ENCODE data around the gene B4GALT5.
"Not testable (repeated sequence)": the region's sequence is repeated elsewhere in the genome, so short reads cannot be mapped to it uniquely, and the experiment has no call there.

B4GALT5 gene

DNA sequence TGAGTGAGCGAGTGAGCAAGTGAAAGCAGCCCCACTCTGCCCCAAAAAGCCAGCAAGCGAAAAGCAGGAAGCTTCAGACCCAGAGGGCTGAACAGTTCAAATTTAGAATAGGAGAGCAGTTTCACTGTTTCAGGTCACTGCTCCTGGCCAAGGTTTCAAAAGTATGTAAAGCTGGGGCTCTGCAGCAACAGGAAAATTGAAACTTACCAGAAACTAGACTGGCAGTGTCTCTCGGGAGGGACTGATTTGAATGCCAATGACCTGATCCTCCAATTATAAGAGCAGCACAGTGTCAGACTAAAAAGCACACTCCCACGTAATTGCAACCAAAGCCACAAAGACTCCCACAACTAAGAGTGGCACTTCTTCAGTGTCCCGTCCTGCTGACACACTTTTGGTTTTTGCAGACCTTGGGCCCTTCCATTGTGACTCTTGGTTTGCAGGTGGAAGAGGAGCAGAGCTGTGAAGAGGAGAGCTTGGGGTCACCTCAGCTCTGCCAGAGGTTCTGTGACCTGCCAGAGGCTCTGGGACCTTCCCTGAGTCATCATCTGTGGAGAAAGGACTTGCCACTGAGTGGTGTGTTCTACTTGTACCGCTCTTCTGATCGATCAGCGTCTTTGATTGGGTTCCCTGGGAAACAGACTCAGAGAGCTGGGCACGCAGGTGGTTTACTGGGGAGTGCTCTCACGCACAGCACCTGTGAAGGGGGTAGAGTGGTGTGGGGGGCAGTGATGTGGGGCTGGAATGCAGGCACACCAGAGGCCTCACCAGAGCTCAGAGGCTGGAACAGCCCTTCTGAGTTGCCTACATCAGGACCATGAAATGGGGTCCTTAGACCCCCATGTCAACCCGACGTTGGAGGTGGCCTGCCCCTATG, 93.1 kb downstream of the B4GALT5 start:
- DNase-seq = no peak

DNA sequence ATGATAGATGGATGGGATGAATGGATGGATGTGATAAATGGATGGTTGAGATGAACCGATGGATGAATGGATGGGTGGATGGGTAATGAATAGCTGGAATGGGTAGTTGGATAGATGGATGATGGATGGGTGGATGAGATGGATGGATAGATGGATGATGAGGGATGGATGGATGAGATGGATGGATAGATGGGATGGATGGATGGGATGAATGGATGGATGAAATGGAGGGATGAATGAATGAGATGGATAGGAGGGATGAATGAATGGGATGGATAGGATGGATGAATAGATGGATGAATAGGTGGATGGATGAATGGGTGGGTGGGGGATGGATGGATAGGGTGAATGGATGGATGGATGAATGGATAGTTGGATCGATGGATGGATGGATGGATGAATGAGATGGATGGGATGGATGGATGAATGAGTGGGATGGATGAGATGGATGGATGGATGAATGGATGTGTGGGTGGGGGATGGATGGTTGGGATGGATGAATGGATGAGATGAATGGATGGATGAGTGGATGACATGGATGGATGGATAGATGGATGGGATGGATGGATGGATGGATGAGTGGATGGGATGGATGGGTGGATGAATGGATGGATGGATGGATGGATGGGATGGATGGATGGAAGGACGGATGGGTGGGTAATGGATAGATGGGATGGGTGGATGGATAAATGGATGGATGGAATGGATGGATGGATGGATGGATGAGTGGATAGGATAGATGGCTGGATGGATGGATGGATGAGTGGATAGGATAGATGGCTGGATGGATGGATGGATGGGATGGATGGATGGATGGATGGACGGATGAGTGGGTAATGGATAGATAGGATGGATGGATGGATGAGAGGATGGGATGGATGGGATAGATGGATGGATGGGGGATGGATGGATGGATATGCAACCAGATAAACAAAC, 94.3 kb downstream of the B4GALT5 start:
- DNase-seq = no peak

DNA sequence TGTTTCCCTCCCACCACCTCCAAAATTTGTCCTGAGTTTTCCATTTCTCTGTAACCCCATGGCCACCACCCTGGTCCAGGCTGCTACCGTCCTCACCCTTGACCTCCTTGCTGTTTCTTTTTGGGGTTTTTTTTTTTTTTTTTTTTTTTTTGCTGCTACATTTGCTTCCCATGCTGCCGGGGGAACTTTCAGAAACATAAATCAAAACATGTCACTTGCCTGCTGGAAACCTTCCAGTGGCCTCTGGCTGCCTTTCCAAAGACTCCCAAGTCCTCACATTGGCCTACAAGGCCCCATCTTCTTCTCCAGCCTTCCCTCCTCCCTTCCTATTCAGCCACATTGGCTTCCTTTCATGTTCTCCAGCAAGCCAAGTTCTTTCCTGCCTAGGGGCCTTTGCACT, 95.4 kb downstream of the B4GALT5 start:
- DNase-seq = no peak

DNA sequence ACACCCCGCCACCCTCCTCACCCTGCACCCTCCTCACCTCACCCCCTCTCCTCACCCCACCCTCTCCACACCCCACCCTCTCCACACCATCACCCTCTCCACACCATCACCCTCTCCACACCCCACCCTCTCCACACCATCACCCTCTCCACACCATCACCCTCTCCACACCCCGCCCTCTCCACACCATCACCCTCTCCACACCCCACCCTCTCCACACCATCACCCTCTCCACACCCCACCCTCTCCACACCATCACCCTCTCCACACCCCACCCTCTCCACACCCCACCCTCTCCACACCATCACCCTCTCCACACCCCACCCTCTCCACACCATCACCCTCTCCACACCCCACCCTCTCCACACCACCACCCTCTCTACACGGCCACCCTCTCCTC, 96.3 kb downstream of the B4GALT5 start:
- DNase-seq = not testable (repeated sequence)

DNA sequence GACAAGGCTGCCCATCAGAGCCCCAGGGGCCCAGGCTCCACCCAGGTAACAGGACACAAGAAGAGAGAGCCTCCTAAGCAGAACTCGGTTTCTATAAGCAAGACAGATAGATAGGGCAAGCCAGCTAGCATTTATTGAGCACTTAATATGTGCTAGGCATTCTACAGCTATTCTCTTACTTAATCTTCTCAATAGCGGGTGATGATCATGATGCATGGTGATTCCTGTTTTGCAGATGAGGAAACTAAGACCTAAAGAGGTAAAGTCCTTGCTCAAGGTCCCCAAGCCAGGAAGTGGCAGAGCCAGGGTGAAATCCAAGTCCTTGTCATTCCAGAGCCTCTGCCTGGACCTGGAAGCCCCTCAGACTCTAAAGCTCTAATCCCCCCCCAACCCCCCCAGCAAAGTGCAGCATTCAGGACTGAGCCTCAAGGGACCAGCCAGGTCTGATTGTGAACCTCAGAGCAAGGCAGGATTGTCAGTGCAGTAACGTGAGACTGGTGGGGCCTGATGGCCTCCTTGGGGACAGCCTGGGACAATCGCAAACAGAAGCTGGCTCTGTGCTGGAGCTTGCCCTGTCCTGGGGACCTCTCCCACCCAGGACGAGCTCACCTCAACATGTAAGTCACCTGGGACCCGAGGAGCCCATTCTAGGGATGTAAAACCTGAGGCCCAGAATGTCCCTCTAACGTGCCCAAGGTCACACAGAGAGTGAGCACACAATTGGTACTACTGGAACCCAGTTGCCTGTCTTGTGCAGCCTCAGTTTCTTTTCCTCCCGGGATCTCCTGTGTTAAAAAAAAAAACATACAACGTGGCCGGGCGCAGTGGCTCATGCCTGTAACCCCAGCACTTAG, 97.3 kb downstream of the B4GALT5 start:
- DNase-seq = no peak

DNA sequence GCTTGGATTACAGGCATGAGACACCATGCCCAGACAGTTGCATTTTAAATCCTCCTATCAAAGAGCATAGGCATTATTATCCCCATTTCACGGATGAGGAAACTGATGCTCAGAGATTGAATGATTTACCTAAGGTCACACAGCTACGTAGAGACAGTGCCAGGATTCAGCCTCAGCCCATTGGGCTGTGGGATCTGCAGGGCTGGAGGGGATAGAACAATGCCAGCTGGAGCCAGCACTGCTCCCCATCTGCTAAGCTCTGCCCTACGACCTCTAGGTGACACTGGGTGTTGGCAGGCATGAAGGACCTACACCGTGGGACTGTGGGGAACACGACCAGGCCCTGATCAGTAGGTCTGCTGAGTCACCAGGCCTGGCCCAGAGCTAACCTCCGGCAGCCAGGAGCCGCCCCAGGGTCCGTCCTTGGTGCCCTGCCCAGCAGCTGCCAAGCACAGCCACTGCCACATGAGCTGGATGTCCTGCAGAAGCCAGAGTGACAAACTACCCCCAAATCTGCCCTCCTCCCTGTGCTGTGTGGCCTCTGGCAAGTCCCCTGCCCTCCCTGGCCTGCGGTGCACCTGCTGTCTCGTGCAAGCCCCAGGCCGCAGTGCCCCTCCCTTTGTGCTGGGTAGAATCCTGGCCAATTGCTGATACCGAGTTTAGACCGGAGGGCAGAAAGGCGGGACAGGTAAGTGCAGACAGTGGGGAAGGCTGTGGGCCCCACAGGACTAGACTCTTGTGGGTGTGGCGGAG, 98.1 kb downstream of the B4GALT5 start:
- DNase-seq = no peak

DNA sequence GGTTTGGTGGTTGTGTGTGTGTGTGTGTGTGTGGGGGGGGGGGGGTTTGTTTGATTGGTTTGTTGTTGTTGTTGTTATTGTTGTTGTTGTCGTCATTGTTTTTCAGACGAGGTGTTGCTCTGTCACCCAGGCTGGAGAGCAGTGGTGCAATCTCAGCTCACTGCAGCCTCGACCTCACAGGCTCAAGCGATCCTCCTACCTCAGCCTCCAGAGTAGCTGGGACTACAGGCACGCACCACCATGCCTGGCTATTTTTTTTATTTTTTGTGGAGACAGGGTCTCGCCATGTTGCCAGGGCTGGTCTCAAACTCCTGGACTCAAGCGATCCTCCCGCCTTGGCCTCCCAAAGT, 98.7 kb downstream of the B4GALT5 start:
- DNase-seq = not testable (repeated sequence)

DNA sequence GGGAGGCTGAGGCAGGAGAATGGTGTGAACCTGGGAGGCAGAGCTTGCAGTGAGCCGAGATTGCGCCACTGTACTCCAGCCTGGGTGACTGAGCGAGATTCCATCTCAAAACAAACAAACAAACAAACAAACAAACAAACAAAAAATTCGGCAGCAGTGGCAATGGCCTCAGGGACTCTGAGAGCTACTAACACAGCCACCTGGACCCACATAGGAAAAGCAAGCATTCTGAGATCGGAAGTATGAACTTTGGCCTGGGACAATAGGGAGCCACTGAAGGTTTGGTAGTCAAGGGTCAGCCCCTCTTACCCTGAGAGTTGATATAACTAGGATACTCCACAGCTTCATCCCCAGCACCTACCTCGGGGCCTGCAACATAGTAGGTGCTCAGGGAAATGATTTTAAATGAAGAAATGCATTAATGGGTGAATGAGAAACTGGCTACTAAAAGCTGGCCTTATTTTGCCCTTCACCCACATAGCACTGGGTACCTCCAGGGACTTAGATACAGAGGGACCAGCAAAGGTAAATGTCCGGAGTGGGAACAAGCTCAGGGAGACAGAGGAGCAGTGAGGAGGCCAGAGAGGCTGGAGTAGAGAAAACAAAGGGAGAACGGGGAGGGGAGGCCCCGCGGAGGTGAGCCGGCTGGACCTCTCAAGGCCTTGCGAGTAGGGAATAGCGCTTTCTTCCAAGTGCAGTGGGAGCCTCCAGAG, 99.2 kb downstream of the B4GALT5 start:
- no peak for DNase-seq

DNA sequence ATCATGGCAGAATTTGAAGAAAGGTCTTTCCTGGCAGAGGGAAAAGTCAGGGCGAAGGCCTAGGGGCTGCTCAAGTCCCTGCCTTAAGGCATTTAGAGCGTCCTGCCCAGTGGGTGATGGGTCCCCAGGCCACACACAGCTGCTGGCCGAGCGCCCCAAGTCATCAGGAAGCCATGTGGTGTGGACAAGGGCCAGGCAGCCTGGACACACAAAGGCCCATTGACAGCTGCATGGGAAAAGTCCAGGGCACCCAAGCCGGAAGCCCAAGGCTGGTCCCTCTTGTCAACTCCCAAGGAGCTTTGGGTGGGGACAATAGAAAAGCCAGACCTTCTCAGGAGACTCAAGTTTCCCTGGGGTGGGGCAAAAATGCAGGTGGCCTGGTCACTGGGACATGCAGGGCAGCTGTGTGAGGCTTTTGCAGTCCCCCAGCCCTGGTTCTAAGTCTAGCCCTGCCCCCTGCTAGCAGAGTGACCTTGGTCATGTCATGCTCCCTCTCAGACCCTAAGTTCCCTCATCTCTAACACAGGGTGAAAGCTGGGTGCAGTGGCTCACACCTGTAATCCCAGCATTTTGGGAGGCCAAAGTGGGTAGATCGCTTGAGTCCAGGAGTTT, 101.4 kb downstream of the B4GALT5 start:
- DNase-seq = no peak

DNA sequence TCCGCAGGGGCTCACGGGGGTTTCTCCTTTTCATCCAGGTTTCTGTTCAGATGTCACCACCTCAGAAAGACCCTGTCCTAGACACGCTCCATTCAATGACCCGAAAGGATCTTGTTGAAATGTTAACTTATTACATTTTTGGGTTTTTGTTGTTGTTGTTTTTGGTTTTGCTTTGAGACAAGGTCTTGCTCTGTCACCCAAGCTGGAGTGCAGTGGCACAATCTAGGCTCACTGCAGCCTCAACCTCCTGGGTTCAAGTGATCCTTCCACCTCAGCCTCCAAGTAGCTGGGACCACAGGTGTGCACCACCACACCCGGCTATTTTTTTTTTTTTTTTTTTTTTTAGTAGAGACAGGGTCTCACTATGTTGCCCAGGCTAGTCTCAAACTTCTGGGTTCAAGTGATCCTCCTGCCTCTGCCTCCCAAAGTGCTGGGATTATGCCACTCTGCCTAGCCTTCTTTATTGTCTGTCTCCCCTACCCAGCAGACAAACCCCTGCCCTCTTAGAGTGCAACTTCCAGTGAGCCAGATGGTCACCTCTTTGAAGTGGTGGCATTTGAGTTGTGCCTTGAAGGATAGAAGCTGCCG, 102.0 kb downstream of the B4GALT5 start:
- DNase-seq = not testable (repeated sequence)

DNA sequence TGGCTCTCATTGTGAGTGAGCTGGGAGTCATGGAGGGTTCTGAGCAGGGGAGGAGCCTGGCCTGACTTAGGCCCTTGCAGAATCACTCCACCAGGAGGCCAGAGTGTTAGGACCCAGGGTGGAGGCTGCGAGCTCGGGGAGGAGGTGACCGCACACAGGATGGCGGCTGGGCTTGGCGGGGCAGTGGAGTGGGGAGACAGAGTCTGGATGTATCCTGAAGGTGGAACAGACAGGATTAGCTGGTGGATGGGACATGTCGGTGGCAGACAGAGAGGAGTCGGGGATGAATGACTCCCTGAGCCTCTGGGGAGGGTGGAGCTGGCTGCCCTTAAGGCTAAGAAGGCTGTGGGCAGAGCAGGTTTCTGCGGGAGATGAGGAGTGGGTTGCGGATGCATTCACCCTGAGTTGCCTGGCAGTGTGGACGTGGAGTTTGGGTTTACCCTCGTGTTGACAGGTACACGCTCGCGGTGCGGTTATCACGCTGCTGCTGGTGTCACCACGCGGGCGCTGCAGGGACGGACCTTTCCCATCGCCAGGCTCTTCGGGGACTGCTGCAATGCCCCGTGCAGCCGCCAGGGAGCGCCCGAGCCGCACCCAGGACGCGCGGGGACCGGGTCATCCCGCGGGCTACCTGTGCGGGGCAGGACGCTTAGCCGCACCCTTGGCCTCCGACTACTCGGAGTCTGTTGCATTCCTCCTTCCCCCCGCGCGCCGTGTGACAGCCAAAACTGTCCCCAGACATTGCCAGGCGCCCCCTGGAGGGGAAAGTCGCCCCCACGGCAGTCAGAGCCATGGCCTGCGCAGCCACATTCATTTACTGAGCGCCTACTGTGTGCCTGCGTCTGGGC, 102.8 kb downstream of the B4GALT5 start:
- no peak for DNase-seq

DNA sequence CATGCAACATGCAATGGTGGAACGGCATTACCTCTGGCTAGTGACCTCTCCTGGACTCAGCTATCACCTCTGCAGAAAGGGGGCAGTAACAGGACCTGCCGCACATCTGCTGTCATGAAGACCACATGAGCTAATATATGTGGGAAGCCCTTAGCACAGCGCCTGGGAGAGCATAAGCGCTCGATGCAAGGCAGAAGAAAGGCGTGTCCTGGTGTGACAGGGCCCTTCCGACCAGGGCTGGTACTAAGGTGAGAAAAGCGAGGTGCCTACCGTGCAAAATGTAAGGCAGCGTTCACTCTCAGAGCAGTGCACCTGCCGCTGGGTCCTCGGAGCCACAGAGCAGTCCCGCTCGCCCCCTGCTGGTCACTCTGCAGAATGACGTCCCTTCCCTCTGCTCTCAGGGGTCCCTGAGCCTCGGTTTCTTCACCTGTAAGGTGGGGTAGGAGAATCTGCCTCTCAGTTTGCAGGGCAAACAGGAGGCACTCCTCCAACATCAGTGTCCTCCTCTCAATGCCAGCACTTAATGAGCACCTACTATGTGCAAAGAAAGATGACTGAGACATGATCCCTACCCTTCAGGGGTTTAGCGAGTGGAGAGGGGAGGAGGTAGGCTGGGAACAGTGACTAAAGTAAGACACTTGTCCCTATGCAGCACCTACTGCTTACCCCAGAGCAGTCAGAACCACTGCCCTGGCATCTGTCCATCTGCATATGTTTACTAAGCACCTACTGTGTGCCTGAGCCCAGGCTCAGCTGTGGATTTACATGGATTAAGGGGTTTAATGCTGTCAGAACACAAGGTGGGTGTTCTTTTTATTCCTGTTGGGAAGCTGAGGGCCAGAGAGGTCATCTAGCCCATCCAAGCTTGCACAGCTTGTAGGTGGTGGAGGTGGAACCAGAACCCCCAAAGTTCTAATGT, 104.7 kb downstream of the B4GALT5 start:
- no peak for DNase-seq

DNA sequence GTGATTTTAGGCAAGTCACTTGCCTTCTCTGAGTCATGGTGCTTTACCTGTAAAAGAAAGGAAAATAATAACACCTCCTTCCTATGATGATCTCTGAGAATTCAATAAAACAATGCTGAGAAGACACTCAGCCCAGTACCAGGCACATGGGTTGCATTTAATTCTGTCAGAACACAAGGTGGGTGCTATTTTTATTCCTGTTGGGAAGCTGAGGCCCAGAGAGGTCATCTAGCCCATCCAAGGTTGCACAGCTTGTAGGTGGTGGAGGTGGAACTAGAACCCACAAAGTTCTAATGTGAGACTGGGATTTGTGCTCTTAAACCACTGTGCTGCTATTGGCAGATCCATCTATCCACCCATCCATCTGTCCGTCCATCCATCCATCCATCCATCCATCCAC, 106.1 kb downstream of the B4GALT5 start:
- DNase-seq = no peak

DNA sequence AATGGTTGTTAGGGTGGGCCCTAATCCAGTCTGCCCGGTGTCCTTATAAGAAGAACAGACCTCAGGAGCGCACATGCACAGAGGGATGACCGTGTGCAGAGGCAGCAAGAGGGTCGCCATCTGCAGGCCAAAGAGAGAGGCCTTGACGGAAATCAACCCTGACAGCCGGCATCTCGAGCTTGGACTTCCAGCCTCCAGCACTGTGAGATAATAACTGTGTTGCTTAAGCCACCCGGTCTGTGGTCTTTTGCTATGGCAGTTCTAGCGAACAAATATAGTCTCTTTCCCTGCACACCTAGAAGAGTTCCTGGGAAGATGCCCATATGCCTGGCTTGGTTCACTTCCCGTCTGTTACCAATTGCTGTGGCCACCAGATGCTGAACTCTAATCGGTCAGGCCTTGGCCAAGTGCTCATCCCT, 110.5 kb downstream of the B4GALT5 start:
- DNase-seq = no peak

DNA sequence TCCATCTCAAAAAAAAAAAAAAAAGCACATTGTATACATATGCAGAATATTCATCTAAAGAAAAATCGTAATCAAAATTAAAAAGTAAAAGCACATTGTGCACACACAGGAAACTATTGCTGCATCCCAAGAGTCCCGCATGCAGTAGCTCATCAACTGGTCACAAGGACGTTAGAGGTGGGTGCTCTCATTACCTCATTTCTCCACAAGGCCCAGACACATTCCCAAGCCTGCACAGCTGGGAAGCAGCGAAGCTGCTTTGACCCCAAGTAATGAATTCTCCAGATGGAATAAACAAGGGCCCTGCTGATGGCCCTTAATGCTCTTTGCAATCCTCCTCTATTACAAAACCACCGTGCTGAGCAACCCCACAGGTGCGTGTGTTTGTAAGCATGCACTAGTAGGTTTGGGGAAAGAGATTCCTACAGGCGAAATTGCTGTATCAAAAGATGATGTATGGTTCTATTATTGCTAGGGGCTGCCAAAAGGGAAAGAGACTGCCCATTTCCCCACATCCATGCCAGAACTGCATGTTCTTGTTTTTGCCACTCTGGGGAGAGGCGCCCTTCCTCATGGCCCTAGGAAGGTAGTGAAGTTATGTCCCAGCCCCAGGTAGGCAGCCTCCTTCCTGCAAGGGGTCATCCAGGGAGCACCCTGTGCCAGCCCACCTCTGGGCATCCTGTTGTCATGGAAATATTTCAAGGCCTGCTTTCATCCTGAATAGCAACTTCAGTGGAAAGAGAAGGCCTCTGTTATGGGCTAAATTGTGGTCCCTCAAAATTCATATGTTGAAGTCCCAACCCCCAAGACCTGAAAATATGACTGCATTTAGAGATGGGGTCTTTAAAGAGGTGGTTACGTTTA, 111.1 kb downstream of the B4GALT5 start:
- no peak for DNase-seq

DNA sequence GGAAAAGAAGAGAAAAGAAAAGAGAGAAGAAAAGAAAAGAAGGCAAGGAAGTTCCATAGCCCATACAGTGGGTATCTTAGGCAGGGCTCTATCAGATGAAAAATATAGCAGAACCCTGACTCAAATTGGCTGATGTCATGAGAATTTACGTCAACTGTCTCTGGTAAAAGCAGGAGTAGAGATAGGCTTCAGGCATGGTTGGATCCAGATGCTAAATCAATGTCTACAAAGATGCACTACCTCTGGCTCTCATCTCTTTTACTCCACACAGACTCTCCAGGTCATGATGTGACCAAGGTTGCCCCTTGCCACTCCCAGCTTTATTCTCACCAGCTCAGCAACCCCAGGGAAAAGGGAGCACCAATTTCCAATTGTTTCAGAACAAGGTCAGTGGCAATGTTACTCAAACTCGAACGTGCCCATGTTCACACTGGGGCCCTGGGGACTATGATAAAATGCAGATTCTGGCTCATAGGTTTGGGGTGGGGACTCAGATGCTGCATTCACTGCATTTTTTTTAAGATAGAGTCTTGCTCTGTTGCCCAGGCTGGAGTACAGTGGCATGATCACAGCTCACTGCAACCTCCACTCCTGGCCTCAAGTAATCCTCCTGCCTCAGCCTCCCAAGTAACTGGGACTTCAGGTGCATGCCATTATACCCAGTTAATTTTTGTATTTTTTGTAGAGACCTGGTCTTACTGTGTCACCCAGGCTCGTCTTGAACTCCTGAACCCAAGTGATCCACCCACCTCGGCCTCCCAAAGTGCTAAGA, 112.3 kb downstream of the B4GALT5 start:
- DNase-seq = no peak

DNA sequence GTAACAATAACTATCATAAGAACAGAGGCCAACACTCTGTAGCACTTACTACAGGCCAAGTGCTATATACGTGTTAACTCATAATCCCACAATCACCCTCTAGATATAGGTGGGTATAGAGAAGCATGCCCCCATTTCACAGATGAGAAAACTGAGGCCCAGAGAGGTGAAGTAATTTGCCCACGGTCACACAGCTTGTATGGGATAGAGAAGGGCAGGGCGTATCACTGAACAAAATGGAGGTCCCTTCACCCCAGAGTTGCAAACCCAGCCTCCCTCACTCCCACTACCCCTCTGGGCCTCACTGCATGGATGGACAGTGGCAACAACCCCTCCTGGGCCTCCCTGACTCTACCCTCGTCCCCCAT, 113.9 kb downstream of the B4GALT5 start:
- no peak for DNase-seq
